Measurements from ENCODE around the gene LRRC17. TPM values are rescaled to one million over a fixed set of nuclear protein-coding genes. Genes with fewer than 3 reads are reported as not detected.
"Not testable (repeated sequence)": the region's sequence is repeated elsewhere in the genome, so short reads cannot be mapped to it uniquely, and the experiment has no call there.

Gene LRRC17
- total and polyA plus RNA-seq, 2 donors (not counting 1 experiment from before 2014, with no cell fraction given), result 0.86 to 1.4 TPM

DNA sequence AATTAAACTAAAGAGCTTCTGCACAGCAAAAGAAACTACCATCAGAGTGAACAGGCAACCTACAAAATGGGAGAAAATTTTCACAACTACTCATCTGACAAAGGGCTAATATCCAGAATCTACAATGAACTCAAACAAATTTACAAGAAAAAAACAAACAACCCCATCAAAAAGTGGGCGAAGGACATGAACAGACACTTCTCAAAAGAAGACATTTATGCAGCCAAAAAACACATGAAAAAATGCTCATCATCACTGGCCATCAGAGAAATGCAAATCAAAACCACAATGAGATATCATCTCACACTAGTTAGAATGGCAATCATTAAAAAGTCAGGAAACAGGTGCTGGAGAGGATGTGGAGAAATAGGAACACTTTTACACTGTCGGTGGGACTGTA, 49.2 kb downstream of the LRRC17 start:
- H3K36me3 ChIP-seq (replicated peaks in 1 of 2; ENCODE audit: control extremely low read depth in 1 of 2, control insufficient read depth in 1 of 2, extremely low read depth in 1 of 2, insufficient read depth in 2 of 2, low read length in 1 of 2); H3K27ac ChIP-seq (ENCODE audit: low read length in 2 of 2); H3K4me2 ChIP-seq (replicated peaks; ENCODE audit: low read depth, low read length, poor library complexity, severe bottlenecking); ATAC-seq (ENCODE audit: low read depth); H3K27ac Mint-ChIP-seq; H3K4me3 ChIP-seq (ENCODE audit: control extremely low read depth in 1 of 5, extremely low read depth in 1 of 5, insufficient read depth in 1 of 5, low read depth in 2 of 5, low read length in 4 of 5); H4K20me1 ChIP-seq (ENCODE audit: control insufficient read depth, insufficient read depth, low read length, poor library complexity, severe bottlenecking); H3K9me3 Mint-ChIP-seq (ENCODE audit: insufficient read depth); DNase-seq; H3K4me3 Mint-ChIP-seq; H3K9ac ChIP-seq (ENCODE audit: low read length); CTCF ChIA-PET; H3K79me2 ChIP-seq (ENCODE audit: control insufficient read depth, insufficient read depth, low read length); H3K27me3 ChIP-seq (replicated peaks in 1 of 4; ENCODE audit: control extremely low read depth in 1 of 4, control insufficient read depth in 3 of 4, insufficient read depth in 4 of 4, low read length in 3 of 4); POLR2A ChIA-PET; H3K4me1 Mint-ChIP-seq; H3K4me1 ChIP-seq (ENCODE audit: control insufficient read depth in 2 of 2, insufficient read depth in 2 of 2, low read length in 2 of 2); intact Hi-C loops (cut with micrococcal nuclease); H2AFZ ChIP-seq (ENCODE audit: insufficient read depth, low read depth, low read length, poor library complexity, severe bottlenecking); H3K27me3 Mint-ChIP-seq; H3K9me3 ChIP-seq (ENCODE audit: control extremely low read depth in 1 of 3, control insufficient read depth in 2 of 3, insufficient read depth in 1 of 3, low read length in 2 of 3): not testable (repeated sequence)
- no CpG with 5 or more reads among the region's 2 CpGs for WGBS (ENCODE audit: insufficient coverage)

DNA sequence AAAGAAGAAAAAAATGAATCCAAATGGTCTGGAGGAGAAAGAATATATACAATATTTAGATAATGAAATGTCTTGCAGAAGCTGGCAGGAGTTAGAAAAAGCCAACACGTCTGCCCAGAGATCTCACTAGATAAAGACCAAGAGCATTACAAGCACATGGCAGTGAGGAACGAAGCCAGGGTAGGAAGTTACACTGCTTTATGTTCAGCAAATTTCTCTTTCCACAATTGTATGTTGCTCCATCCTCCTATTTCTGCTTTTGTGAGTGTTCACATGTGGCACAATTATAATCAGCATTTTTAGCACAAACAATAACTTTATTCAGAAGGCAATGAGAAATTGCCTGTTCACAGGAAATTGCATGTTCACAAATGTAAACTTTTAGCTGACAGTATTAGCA, 53.7 kb downstream of the LRRC17 start:
- no CpG with 5 or more reads among the region's 2 CpGs for WGBS (ENCODE audit: insufficient coverage)
- no peak for DNase-seq
- H3K27me3 Mint-ChIP-seq, result no peaks in the 10 kb centered on the region
- H3K9me3 Mint-ChIP-seq (ENCODE audit: insufficient read depth), result no peaks in the 10 kb centered on the region
- no peak for TF ChIP-seq EZH2 (IDR thresholded peaks at IDR 0.05; ENCODE audit: borderline replicate concordance, insufficient read depth, low read depth, low read length, poor library complexity, severe bottlenecking)
- TF ChIP-seq, protein P1, sequence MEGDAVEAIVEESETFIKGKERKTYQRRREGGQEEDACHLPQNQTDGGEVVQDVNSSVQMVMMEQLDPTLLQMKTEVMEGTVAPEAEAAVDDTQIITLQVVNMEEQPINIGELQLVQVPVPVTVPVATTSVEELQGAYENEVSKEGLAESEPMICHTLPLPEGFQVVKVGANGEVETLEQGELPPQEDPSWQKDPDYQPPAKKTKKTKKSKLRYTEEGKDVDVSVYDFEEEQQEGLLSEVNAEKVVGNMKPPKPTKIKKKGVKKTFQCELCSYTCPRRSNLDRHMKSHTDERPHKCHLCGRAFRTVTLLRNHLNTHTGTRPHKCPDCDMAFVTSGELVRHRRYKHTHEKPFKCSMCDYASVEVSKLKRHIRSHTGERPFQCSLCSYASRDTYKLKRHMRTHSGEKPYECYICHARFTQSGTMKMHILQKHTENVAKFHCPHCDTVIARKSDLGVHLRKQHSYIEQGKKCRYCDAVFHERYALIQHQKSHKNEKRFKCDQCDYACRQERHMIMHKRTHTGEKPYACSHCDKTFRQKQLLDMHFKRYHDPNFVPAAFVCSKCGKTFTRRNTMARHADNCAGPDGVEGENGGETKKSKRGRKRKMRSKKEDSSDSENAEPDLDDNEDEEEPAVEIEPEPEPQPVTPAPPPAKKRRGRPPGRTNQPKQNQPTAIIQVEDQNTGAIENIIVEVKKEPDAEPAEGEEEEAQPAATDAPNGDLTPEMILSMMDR (IDR thresholded peaks at IDR 0.05), result no peak
- POLR2A ChIA-PET, result no interaction called here
- Histone ChIP-seq H3K4me3 (ENCODE audit: control extremely low read depth in 1 of 5, extremely low read depth in 1 of 5, insufficient read depth in 1 of 5, low read depth in 2 of 5, low read length in 4 of 5) (no peak overlapping the region), H3K9me3 (ENCODE audit: control extremely low read depth in 1 of 3, control insufficient read depth in 2 of 3, insufficient read depth in 1 of 3, low read length in 2 of 3) (peaks cover 0 to 2% (median 0%) of the 10 kb centered on the region in 3 donors), H3K4me1 (ENCODE audit: control insufficient read depth in 2 of 2, insufficient read depth in 2 of 2, low read length in 2 of 2) (no peaks in the 10 kb centered on the region), H3K27ac (ENCODE audit: low read length in 2 of 2) (no peak overlapping the region), H3K79me2 (ENCODE audit: control insufficient read depth, insufficient read depth, low read length) (no peaks in the 10 kb centered on the region), H2AFZ (ENCODE audit: insufficient read depth, low read depth, low read length, poor library complexity, severe bottlenecking) (no peak overlapping the region), H3K9ac (ENCODE audit: low read length) (no peak overlapping the region), H3K36me3 (replicated peaks in 1 of 2; ENCODE audit: control extremely low read depth in 1 of 2, control insufficient read depth in 1 of 2, extremely low read depth in 1 of 2, insufficient read depth in 2 of 2, low read length in 1 of 2) (no peaks in the 10 kb centered on the region), H3K4me2 (replicated peaks; ENCODE audit: low read depth, low read length, poor library complexity, severe bottlenecking) (no peak overlapping the region), H3K27me3 (replicated peaks in 1 of 4; ENCODE audit: control extremely low read depth in 1 of 4, control insufficient read depth in 3 of 4, insufficient read depth in 4 of 4, low read length in 3 of 4) (no peaks in the 10 kb centered on the region), H4K20me1 (ENCODE audit: control insufficient read depth, insufficient read depth, low read length, poor library complexity, severe bottlenecking) (no peaks in the 10 kb centered on the region)
- CTCF ChIA-PET, result no interaction called here
- H3K4me3 Mint-ChIP-seq, result no peak overlapping the region
- no peak for ATAC-seq (ENCODE audit: low read depth)
- intact Hi-C loops (cut with micrococcal nuclease), result no loop called here
- no peak overlapping the region for H3K27ac Mint-ChIP-seq
- no peaks in the 10 kb centered on the region for H3K4me1 Mint-ChIP-seq
